PC-3 (cell line): ENCODE measurements around the gene ZNF516. TPM values are rescaled to one million over a fixed set of nuclear protein-coding genes. Genes with fewer than 3 reads are reported as not detected.

Source experiments
- ATAC-seq: fragments of 200-7000 bp; cut with Tn5 transposase; 2 replicates; pipeline ENCODE4 v1.9.1; 2020; ENCODE audit warnings: mild to moderate bottlenecking, moderate library complexity
- BruUV-seq: library from RNA; stranded (reverse); fragments of 400-500 nt; replicated peaks from 2 replicates; lab custom pipeline; 2021; lab: Mats Ljungman, UMichigan
- CTCF ChIA-PET: fragments of 300-600 bp; sonication (Branson Sonifier 250); formaldehyde crosslinking; loops from one replicate; lab custom pipeline; 2022; ENCODE audit warnings: antibody characterized with exemption; lab: Charles Lee
- POLR2A ChIA-PET: fragments of 300-600 bp; sonication (Branson Sonifier 250); formaldehyde crosslinking; loops from one replicate; lab custom pipeline; 2022; ENCODE audit warnings: antibody characterized with exemption; ENCODE audit not compliant: unreplicated experiment; lab: Charles Lee
- DNase-seq: peaks from one replicate; pipeline ENCODE4 v3.0.0-alpha.2; 2015
- H2AFZ ChIP-seq: fragments of 300-600 bp; sonication (generic); 2 replicates; pipeline ENCODE4 v1.6.0; 2016; ENCODE audit warnings: antibody characterized with exemption, low read length
- H3F3A ChIP-seq: fragments of 300-600 bp; sonication (generic); one replicate; pipeline ENCODE4 v1.6.0; 2017; ENCODE audit warnings: antibody characterized with exemption, low read length, control low read depth, mild to moderate bottlenecking; ENCODE audit not compliant: unreplicated experiment
- H3K27ac ChIP-seq: fragments of 300-600 bp; sonication (generic); 2 replicates; pipeline ENCODE4 v1.5.1; 2016; ENCODE audit warnings: mild to moderate bottlenecking, low read length
- H3K27me3 ChIP-seq: fragments of 300-600 bp; sonication (generic); 2 replicates; pipeline ENCODE4 v1.6.1; 2016; ENCODE audit warnings: low read length, mixed read lengths
- H3K36me3 ChIP-seq: fragments of 300-600 bp; sonication (generic); 2 replicates; pipeline ENCODE4 v1.6.1; 2016; ENCODE audit warnings: low read depth, mixed run types, low read length, mixed read lengths
- H3K4me1 ChIP-seq: fragments of 300-600 bp; sonication (generic); 2 replicates; pipeline ENCODE4 v1.5.1; 2016; ENCODE audit warnings: low read length; ENCODE audit not compliant: insufficient read depth
- H3K4me2 ChIP-seq: fragments of 300-600 bp; sonication (generic); 2 replicates; pipeline ENCODE4 v1.6.0; 2016; ENCODE audit warnings: low read length
- H3K4me3 ChIP-seq: fragments of 300-600 bp; sonication (generic); 2 replicates; pipeline ENCODE4 v1.5.1; 2016; ENCODE audit warnings: mild to moderate bottlenecking, low read length, mixed read lengths
- H3K79me2 ChIP-seq: fragments of 300-600 bp; sonication (generic); 2 replicates; pipeline ENCODE4 v1.6.1; 2017; ENCODE audit warnings: low read length, mixed read lengths
- H3K9ac ChIP-seq: fragments of 300-600 bp; sonication (generic); 2 replicates; pipeline ENCODE4 v1.6.0; 2016; ENCODE audit warnings: mild to moderate bottlenecking, low read length
- H3K9me2 ChIP-seq: fragments of 300-600 bp; sonication (generic); replicated peaks from 2 replicates; pipeline ENCODE4 v1.6.1; 2016; ENCODE audit warnings: mixed run types, low read length, mixed read lengths
- H3K9me3 ChIP-seq: fragments of 300-600 bp; sonication (generic); 2 replicates; pipeline ENCODE4 v1.6.1; 2016; ENCODE audit warnings: low read length, mixed read lengths
- H4K20me1 ChIP-seq: fragments of 300-600 bp; sonication (generic); 2 replicates; pipeline ENCODE4 v1.6.1; 2016; ENCODE audit warnings: low read length, mixed read lengths
- EZH2 ChIP-seq: fragments of 300-600 bp; sonication (generic); IDR thresholded peaks from one replicate; pipeline ENCODE4 v1.6.1; 2017; ENCODE audit warnings: antibody characterized with exemption, mild to moderate bottlenecking, low read length; ENCODE audit not compliant: unreplicated experiment
- EZH2phosphoT487 ChIP-seq: fragments of 300-600 bp; sonication (generic); IDR thresholded peaks from 2 replicates; pipeline ENCODE4 v1.6.1; 2018; ENCODE audit warnings: mild to moderate bottlenecking, antibody characterized with exemption, low read length, borderline replicate concordance
- intact Hi-C: fragments of 100-400 bp; cut with micrococcal nuclease; formaldehyde crosslinking; loops from 2 replicates; pipeline ENCODE4 v1.9.0; 2023
- total RNA-seq: library from RNA; depleted of rRNA; stranded (reverse); fragments of >200 nt; gene quantifications from 2 replicates; pipeline ENCODE4 v1.2.3, GENCODE V29; 2014
- TF ChIP-seq, protein P1 (sequence below): fragments of 300-600 bp; sonication (generic); conservative IDR thresholded peaks from 2 replicates; pipeline ENCODE4 v1.5.1; 2017; ENCODE audit warnings: antibody characterized with exemption, low read depth, mild to moderate bottlenecking, low read length

Gene ZNF516
- total RNA-seq, 1 experiment from 2014 or later: 4.0 TPM

DNA sequence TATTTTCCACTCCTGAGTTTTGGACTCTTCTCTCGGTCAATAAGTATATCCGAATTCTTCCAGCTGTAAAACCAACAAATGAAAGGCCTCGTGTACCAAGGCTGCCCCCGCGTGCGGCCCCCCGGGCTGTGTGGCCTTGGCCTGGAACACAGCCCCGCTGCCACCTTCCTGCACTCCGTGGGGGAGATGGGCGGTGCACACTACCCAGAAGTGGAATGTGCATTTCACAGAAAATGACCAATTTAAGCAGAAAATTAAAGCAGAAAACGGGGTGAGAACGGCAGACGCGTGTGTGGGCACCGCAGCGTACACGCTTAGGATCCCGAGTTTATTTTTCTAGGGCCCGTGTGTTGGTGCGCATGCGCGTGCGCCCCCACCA, 34.4 kb upstream of the ZNF516 start:
- ChIA-PET POLR2A (no interaction called here), CTCF (no interaction called here)
- Histone ChIP-seq H4K20me1 (no peaks in the 10 kb centered on the region), H3K9ac (no peak overlapping the region), H3K27me3 (peaks cover 72% of the 10 kb centered on the region), H3K9me2 (no peaks in the 10 kb centered on the region), H2AFZ (no peak overlapping the region), H3F3A (no peaks in the 10 kb centered on the region), H3K4me3 (no peak overlapping the region), H3K27ac (no peak overlapping the region), H3K4me1 (no peaks in the 10 kb centered on the region), H3K4me2 (no peak overlapping the region), H3K79me2 (no peaks in the 10 kb centered on the region), H3K9me3 (no peaks in the 10 kb centered on the region), H3K36me3 (no peaks in the 10 kb centered on the region)
- DNase-seq (no peak), ATAC-seq (no peak)
- TF ChIP-seq EZH2 (no peak), EZH2phosphoT487 (no peak)
- TF ChIP-seq, protein P1, sequence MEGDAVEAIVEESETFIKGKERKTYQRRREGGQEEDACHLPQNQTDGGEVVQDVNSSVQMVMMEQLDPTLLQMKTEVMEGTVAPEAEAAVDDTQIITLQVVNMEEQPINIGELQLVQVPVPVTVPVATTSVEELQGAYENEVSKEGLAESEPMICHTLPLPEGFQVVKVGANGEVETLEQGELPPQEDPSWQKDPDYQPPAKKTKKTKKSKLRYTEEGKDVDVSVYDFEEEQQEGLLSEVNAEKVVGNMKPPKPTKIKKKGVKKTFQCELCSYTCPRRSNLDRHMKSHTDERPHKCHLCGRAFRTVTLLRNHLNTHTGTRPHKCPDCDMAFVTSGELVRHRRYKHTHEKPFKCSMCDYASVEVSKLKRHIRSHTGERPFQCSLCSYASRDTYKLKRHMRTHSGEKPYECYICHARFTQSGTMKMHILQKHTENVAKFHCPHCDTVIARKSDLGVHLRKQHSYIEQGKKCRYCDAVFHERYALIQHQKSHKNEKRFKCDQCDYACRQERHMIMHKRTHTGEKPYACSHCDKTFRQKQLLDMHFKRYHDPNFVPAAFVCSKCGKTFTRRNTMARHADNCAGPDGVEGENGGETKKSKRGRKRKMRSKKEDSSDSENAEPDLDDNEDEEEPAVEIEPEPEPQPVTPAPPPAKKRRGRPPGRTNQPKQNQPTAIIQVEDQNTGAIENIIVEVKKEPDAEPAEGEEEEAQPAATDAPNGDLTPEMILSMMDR: no peak
- intact Hi-C loops: no loop called here
- BruUV-seq: no TSS peak

DNA sequence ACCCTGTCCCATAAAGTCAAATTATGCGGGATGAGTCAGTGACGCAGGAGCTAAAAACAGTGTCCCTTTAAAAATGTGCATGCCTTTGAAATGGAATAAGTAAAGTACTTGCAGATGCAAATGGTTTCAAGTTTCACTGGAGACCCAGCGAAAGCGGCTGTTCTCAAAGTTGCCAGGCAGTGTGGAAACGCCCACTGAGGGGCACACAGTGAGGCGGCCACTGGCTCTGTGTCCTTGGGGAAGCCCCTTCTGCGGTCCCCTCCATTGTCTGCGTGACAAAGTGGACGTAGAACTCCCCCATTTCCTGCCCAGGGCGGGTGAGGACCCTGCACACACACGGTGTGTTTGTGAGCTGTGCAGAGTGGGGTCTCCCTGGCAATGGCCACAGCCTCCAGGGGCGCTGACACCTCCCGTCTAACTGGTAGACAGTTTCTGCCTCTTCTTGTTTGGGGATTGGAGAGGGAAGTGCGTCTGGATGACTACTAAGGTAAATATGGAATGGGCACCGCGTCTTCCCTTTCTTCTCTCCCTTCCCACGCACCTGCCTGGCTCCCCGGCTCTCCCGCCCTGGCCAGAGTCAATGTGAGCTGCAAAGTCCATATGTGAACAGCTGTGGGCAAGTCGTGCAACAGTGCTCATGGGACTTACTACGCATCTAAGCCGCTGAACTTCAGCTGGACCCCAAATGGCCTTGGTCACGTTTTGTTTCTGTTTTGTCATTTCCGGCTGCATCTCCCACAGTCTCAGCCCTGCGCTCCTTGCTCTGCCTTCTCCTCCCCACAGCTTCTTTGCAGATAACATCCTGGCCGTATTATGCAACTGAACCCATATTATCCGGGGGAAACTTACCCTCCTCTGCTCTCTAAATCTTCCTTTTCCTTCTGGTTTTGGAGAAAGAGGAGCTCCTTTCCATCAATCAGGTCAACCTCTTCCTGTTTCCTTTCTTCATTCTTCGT, 33.7 kb upstream of the ZNF516 start:
- H3K79me2 ChIP-seq: no peaks in the 10 kb centered on the region
- peak; percentile 24; the same call in 1 of the 2 replicates for ATAC-seq
- H3K9ac ChIP-seq: no peak overlapping the region
- no peak overlapping the region for H3K4me3 ChIP-seq
- H3K27ac ChIP-seq: no peak overlapping the region
- intact Hi-C loops: no loop called here
- no peaks in the 10 kb centered on the region for H4K20me1 ChIP-seq
- H3K36me3 ChIP-seq: no peaks in the 10 kb centered on the region
- CTCF ChIA-PET: no interaction called here
- no peak overlapping the region for H2AFZ ChIP-seq
- TF ChIP-seq, protein P1: no peak
- TF ChIP-seq EZH2: no peak
- TF ChIP-seq EZH2phosphoT487: no peak
- H3K9me3 ChIP-seq: no peaks in the 10 kb centered on the region
- BruUV-seq: no TSS peak
- no peaks in the 10 kb centered on the region for H3F3A ChIP-seq
- DNase-seq: no peak
- H3K27me3 ChIP-seq: peaks cover 73% of the 10 kb centered on the region
- H3K9me2 ChIP-seq: no peaks in the 10 kb centered on the region
- no peaks in the 10 kb centered on the region for H3K4me1 ChIP-seq
- POLR2A ChIA-PET: no interaction called here
- no peak overlapping the region for H3K4me2 ChIP-seq

DNA sequence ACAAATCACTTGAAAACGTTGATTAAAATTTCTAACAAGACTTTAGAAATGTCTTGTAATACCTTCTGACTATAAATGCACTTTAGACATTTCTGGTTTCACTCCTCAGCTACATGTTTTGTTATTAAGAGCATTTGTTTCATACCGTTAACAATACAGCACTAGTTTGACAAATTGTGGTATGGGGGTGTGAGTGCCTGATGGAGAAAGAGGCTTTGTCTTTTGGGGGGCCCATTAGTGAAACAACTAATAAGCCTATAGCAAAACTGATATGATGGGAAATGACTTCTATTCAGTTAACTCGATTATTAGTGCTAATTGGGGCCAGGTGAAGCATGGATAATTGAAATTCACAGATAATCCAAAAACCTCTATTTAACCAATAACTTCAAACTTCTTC, 30.9 kb upstream of the ZNF516 start:
- CTCF ChIA-PET: no interaction called here

More for the DNA sequence above, 30.9 kb upstream of the ZNF516 start:
- Histone ChIP-seq H2AFZ (no peak overlapping the region), H3K9me3 (no peaks in the 10 kb centered on the region), H3K27me3 (peaks cover 86% of the 10 kb centered on the region), H3K4me1 (no peaks in the 10 kb centered on the region), H4K20me1 (no peaks in the 10 kb centered on the region), H3K4me2 (no peak overlapping the region), H3K9ac (no peak overlapping the region), H3F3A (no peaks in the 10 kb centered on the region), H3K4me3 (no peak overlapping the region), H3K36me3 (no peaks in the 10 kb centered on the region), H3K27ac (no peak overlapping the region), H3K9me2 (no peaks in the 10 kb centered on the region), H3K79me2 (no peaks in the 10 kb centered on the region)
- POLR2A ChIA-PET: no interaction called here
- ATAC-seq (no peak), DNase-seq (no peak)
- intact Hi-C loops: no loop called here
- BruUV-seq: no TSS peak
- TF ChIP-seq EZH2phosphoT487 (no peak), EZH2 (no peak)
- TF ChIP-seq, protein P1: no peak
